HG03342 (cell line): Measurements from ENCODE around the gene KLC1.

ENCODE experiments used
- ATAC-seq: cut with Tn5 transposase; IDR thresholded peaks from one replicate; pipeline ENCODE4 v1.9.1; 2021; ENCODE audit warnings: mild to moderate bottlenecking, moderate library complexity; ENCODE audit not compliant: unreplicated experiment

KLC1 gene

DNA sequence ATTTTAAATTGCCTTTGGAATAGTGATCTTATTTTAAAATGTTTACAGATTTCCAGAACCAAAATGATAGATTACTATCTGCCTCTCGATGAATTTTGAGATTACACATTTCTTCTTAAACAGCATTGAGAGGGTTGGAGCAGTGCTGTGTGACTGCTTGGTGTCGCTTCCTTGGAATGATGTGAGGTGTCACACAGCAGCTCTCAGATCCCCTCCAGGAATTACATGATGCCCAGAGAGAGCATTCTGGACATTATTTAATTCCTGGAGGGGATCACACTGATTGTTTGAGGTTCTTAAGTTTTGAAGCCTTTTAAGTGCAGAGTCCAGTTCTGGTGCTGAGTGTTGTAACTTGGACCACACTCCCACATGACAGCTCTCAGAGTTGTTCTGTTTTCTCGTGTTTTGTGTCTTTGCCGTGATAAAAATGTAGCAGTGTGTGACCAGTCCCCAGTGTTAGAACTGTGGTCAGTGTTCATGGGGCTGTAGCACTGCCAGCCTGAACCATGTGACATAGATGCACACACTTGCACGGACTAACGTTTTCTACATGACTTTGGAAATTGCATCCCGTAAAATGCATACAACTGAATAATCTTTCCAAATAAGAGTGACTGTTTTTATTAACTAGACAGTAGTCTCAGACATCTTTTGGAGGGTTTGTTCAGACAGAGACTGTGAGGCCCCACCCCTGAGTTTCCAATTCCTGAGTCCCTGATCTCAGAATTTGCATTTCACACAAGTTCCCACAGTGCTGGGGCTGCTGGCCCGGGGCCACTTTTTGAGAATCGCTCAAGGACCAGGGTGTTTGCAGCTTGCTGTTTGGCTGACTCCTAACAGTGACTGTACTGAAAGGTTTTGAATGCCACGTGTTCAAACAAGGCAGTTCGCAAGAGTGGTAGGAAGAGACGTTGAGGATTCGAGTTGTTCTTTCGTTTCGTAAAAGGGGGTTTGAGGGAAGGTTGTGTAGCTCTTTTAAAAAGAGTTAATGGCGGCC, 60.2 kb downstream of the KLC1 start:
- ATAC-seq, result no peak

DNA sequence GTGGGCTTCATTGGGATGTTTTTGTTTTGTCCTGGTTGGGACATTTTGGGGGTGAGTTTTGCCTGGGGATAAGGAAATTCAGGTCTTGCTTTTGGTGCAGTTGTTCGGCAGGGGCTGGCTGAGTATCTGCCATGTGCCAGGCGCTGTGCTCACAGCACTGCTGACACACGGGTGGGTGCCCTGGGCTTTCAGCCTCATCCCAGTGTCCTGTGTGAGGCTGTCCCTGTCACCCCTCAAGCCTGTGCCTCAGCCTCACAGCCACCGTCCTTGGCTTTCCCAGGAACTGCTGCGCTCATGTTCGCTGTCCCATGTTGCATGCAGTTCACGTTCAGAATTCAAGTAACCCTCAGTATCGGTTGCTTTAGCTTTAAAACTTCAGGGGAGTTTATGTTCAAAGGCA, 61.3 kb downstream of the KLC1 start:
- no peak for ATAC-seq

DNA sequence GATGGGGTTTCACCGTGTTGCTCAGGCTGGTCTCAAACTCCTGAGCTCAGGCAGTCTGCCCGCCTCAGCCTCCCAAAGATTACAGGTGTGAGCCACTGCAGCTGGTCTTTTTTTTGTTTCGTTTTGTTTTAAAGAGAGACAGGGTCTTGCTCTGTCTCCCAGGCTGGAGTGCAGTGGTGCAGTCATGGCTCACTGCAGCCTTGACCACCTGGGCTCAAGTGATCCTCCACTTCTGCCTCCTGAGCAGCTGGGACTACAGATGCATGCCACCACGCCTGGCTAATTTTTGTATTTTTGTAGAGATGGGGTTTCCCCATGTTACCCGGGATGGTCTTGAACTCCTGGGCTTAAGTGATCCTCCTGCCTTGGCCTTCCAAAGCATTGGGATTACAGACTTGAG, 62.6 kb downstream of the KLC1 start:
- peak; percentile 56 for ATAC-seq

DNA sequence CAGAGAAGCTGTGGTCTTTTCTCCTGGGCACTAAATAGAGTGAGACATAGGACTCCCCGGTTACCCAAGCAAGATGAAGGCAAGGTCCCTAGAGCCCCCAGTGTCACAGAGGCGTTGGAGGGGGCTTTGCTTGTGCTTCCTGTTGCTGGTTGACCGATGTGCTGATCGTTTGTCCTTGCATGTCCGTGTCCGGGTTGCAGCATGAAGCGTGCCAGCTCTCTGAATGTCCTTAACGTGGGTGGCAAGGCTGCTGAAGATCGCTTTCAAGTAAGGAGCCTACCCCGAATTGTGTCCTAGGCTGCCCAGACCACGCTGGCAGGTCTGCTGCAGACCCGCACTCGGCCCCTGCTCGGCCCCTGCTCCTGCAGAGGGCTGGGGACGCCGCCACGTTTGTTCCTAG, 63.1 kb downstream of the KLC1 start:
- ATAC-seq, result peak; percentile 31

DNA sequence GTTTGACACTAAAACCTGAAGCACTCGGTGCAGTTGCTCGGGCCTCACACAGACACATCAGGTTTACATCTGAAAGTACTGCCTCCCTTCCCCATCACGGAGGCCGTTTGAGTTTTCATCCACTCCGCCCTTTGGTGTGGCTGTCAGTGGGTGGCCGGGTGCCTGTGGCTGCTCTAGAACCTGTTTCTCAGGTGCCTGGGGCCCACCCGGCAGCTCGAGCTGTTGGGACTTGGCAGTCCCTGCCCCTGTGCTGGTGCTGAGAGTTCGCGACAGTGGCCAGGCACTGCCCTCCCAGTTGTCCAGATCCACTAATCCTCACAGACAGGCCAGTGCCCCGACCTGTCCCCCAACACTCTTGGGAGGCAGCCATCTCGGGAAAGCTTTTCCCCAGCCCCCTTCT, 63.9 kb downstream of the KLC1 start:
- no peak for ATAC-seq

DNA sequence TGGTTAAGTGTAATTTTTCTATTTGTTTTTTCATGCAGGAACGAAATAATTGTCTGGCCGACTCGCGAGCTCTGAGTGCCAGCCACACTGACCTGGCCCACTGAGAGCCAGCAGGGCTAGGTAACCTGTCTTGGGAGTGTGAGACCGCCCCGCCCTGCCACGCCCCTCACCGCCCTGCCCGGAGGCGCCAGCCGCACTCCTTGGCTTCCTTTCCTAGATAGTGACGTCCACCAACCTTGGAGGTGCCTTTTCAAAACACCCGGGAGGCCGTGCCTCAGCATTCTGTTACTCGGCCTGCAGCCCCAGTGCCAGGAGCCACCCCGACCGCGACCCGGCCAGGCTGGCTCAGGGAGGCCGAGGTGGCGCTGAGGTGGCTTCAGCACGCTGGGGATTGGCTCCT, 64.5 kb downstream of the KLC1 start:
- ATAC-seq, result no peak

DNA sequence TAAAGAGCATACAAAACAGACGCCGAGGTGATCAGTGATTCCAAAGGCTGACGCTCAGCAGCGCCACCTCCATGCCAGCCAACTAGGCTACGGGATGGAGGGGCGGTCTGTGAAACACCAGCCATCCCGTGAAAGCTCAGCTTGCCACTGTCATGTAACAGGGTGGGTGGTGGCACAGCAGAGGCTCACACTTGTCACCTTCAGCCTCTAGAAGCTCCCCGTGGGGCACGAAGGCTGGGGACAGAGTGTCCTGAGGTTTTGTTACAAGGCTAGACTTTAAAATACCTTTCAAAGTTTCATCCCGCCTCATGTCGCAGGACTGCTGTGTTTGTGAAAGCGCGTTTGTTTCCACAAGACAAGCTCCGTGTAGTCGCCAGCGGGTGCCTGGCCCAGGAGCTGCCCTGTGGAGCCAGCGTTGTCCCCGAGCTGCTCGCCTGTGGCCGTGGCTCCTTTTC, 65.6 kb downstream of the KLC1 start:
- no peak for ATAC-seq

DNA sequence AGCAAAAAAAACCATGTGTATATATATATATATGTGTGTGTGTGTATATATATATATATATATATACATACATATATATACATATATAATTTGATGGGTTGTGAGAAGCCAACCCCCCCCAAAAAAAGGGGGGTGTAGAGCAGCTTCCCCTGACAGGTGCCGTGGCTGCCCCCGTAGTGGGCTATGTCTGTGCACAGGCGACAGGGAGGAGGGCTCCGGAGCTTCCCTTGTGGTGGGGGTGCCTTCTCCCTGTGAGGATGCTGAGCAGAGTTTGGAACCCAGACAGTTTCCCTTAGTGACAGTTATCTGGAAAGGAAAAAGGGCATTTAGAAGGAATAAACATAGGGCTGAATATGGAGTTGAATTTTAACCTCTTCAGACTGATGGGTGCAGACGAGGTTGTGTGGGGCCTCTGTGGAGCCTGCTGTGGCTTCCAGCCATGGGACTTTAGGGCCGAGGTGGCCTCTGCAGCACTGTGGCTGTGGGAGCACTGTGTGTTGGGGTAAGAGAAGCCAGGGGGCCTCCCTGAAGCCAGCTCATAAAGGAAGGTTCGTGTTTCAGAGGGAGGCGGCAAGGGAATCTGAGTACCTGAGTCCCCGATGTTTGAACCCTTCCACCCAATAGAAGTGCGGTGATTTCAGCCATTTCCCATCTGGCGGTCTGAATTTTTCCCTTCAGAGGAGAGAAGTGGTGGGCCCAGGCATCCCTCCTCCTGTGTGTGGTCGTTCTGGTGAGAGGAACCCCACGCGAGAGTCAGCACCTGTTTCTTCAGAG, 66.5 kb downstream of the KLC1 start:
- no peak for ATAC-seq

DNA sequence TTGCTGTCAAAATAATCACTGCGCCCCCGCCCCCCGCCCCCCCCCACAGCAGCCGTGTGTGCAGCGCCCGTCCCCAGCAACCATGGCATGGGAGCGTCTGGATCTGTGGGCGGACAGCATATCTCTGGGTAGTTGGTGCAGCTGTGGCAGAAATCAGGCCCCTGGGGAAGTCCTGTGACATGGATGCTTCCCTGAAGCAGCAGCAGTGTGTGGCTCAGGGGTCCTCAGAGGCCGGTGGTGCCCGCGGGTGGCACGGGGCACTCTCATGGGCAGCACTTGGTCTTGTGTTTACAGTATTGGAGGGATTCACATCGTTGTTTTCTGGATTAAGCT, 67.0 kb downstream of the KLC1 start:
- no peak for ATAC-seq

DNA sequence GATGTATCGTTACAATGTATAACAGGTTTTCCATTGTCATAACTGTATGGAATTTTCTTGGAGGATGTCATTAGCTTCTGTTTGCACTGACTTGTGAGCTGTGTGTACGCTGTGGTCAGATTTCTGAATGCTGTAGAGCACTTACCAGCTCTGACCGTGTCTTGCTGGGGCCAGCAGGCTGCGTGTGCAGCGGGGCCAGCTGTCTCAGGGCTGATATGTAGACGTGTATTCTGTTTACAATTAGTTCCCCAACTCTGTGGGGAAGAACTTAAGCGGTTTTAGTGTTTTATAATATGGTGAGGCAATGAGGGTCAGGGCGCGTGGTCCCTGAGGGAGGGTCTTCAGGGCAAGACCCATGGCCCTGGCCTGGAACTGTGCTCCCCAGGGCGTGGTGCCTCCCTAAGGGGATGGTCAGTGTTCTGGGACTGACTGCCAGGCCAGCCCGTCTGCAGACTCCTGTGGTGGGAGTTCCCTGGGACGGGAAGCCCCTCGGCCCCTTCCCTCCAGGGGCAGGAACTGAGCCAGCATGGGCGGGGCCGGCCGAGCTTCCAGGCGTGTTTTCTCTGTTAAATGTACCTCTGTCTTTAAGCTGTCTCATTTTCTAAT, 67.6 kb downstream of the KLC1 start:
- ATAC-seq, result no peak

DNA sequence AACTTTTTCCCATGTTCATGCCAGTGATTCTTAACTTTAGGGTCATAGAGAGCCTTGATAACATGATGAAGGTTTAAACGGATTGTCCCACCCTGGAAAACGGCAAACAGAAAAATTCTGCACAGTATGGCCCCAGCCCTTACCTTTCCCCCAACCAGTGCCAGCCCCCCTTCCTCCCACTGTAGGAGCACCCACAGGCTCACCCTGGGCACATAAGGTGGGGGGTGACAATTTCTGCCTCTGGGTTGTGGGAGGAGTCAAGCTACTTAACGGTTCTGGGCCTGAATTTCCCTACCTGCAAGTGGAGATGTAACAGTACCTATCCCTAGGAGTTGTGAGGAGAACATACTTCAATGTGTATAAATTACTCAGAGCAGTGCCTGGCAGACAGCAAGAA, 68.2 kb downstream of the KLC1 start:
- ATAC-seq, result no peak

DNA sequence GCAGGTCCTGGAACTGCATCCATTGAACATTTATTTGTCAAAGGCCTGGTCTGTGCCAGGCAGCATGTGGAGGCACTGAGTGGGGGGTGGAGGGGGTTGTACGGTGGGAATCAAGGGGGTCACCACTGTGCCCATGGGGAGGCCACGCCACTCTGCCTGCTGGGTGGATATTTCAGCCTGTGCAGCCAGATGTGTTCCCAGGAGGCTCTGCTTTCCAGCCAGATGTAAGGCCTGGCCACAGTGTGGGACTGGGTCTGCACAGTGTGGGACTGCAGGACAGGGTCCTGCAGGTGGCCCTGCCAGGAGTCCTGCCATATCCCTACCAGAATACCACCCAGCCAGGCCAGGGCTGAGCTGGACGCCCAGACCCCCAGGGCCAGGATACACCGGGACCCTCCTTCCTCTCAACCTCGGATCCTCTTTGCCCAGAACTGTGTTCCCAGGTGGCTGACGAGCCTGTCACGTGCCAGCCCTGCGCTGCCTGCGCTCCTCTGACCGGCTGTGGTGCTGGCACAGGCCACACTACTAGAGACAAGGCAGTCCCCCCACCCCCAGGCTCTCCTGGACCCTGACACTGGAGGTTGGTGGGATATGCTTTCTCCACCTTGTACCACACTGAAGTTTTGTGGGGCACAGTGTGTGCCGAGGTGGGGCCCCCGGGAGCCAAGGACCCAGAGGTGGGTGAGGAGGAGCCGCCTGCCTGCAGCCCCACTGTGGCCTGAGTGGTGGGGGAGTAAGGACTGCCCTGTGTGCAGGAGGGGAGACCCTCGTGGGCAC, 68.8 kb downstream of the KLC1 start:
- no peak for ATAC-seq

DNA sequence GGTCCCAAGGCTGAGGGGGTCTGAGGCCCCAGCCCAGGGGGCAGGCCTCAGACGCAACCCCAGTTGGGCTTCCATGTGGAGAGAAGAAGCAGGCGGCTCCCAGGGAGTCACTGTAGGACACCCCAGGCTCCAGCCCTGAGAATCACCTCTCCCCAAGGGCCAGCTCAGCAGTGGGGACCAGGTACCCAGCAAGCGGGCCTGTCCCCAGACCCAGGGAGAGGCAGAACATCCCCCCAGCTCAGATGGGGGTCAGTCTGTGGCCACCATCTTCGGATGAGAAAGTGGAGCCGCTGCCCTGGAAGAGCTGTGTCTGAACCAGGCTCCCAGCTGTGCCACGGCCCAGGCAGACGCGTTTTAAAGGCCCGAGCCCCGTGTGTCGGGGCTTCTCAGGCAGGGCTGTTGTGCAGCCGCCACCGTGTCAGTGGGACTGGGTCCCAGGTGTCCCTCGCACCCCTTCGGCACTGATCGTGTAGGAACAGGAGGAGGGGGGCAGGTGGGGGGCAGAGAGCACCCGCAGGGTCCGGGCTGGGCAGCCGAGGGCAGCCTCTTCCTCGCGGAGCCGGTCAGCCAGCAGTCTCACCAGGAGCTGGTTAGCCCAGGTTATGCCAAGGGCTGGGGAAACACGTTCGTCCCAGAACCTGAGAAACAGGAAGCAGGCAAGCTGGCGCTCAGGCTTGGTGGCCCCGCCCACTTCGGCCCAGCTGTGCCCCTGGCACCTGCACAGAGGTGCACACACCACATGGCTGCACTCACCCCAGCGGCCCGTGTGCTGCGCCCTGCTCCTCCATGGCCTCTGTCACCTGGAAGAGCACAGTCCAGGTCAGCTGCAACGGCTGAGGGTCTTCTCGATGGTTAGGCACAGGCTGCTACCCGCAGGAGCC, 69.6 kb downstream of the KLC1 start:
- ATAC-seq, result no peak

DNA sequence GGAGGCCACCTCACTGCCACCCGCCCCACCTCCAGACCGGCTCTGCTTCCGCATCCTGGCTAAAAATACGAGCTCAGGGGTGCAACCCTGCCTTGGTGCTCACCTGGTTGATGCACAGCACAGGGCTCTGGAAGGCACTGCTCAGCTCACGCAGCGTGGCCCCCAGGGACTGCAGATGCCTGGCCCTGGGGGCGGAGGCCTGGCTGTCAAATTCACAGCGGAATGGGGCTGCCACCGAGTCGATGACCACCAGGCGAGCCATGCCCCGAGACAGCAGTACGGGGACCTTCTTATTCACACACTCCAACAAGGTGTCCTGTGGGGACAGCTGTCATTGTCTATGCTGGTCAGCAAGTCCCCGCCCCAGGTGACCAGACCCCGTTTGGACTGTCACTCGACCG, 70.2 kb downstream of the KLC1 start:
- no peak for ATAC-seq

DNA sequence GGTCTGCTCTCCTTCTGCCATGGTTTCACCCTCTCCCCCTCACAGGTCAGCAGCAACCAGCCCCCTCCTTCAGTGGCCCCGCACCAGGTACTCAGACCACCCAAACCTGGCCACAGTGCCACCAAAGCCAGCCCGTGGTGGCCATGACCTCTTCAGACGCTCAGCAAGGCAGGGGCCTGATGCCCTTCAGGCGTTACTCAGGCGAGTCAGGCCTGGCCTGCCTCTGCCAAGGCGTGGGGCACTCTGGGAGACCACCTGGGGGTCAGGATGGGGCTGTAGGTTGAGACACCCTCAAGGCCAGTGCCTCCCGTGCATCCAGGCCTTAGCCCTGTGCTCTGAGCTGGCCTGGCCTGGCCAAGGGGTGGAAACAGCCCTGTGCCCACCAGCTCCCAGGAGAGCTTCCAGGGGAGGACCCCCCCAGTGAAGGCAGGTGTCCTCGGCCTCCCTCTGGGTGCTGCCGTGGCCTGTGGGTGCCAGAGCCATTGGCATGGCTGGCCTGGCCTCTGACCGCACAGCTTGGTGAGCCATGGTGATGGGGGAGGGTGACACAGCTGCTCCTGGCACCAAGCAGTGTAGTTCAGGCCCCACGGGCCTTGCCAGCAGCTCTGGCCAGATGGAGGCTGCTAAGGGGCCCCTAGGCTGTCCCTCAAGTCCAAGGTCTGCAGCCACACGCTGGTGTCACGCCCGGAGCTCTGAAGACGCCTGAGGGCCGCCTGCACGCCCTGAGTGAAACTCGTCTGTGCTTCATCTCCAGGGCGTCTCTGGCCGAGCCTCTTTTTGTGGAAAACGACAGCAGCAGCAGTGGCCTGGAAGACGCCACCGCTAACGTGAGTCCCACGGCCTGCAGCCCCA, 71.1 kb downstream of the KLC1 start:
- no peak for ATAC-seq

DNA sequence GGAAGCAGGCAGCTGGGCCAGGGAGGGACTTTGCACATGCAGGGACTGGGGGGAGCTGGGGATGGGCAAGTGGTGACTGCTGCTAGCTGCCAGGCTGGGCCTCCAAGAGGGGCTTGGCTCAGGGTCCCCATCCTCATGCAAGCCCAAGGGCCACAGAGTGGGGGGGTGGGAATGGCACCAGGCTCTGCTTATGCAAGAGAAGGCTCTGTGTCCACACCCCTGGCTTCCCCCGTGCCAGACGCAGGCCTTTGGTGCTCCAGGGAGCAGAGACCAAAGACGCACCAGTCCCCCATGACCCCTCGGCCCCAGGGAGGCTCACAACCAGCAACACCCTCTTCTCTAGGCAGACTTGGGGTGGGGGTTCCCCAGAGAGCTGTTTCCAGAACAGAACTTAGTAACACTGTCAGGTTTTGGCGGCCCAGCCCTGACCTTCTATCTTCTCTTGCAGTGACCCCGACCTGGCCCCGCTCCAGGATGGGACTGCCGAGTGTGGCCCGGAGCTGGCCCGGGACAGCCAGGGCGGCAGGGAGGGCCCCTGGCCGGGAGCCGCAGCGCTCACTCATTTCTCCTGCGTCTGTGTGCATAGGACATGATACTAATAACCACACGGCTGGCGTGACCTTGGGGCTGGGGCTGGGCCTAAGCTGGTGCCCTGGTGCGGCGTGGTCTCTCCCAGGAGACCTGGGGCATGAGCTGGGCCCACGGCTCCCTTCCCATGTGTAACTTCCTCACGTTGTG, 71.9 kb downstream of the KLC1 start:
- no peak for ATAC-seq

DNA sequence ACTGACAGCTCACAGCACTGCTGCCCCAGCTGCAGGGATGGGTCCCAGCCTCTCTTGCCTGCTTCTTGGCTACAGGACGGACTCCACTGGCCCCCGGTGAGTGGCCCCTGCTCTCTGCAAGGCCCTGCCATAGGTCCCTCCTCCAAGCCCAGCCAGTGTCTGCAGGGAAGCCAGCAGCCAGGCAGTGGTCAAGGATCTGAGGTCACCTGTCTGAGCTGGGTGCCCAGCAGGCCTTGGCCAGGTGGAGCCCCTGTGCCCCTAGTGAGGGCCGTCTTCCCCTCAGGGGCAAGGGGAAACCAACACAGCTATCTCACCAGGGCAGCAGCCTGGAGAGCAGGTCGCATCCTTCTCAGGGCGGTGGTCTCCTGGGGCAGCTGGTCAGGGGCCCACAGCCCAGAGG, 73.1 kb downstream of the KLC1 start:
- ATAC-seq, result no peak
